Measurements from ENCODE around the gene CCND2. TPM values are rescaled to one million over a fixed set of nuclear protein-coding genes. Genes with fewer than 3 reads are reported as not detected.

CCND2 gene
- total and polyA plus RNA-seq, 2 experiments from 2014 or later, result 157 to 250 TPM

DNA sequence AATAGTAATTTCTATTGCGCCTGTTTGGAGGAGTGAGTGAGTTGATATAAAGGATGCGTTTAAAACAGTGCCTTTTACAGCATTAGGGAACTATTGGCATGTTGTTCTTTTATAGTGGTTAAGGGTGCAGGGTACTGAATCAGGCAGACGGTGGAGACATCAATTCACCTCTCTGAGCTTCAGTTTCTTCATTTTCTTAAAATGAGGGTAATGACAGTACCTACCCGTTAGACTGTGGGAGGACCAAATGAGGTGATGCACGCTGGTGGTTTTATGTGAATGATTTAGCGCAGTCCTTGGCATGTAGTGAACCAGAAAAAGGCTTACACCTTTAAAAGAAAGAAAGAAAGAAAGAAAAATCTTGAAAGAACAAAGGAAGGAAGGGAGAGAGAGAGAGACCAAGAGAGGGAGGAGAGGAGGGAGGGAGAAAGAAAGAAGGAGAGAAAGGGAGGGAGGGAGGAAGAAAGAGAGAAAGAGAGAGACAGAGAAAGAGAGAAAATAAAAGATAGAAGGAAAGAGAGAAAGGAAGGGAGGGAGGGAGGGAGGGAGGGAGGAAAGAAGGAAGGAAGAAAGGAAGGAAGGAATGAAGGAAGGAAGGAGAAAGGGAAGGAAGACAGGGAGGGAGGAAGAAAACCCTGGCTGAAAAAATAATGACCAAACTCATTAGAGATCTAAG lies 22.2 kb upstream of the CCND2 start:
- no peaks in the 10 kb centered on the region for H3K9me2 ChIP-seq (replicated peaks; ENCODE audit: insufficient read depth)
- no peaks in the 10 kb centered on the region for H4K20me1 ChIP-seq (ENCODE audit: insufficient read depth, poor library complexity, severe bottlenecking)
- H2AFZ ChIP-seq, result no peak overlapping the region
- H3K4me3 ChIP-seq, result no peak overlapping the region
- H3K4me2 ChIP-seq, result no peak overlapping the region
- TF ChIP-seq EZH2 (IDR thresholded peaks at IDR 0.05; ENCODE audit: borderline replicate concordance) (no peak), EZH2phosphoT487 (IDR thresholded peaks at IDR 0.05; ENCODE audit: low read depth, severe bottlenecking, unreplicated experiment) (no peak)
- TF ChIP-seq, protein P1, sequence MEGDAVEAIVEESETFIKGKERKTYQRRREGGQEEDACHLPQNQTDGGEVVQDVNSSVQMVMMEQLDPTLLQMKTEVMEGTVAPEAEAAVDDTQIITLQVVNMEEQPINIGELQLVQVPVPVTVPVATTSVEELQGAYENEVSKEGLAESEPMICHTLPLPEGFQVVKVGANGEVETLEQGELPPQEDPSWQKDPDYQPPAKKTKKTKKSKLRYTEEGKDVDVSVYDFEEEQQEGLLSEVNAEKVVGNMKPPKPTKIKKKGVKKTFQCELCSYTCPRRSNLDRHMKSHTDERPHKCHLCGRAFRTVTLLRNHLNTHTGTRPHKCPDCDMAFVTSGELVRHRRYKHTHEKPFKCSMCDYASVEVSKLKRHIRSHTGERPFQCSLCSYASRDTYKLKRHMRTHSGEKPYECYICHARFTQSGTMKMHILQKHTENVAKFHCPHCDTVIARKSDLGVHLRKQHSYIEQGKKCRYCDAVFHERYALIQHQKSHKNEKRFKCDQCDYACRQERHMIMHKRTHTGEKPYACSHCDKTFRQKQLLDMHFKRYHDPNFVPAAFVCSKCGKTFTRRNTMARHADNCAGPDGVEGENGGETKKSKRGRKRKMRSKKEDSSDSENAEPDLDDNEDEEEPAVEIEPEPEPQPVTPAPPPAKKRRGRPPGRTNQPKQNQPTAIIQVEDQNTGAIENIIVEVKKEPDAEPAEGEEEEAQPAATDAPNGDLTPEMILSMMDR (IDR thresholded peaks at IDR 0.05; ENCODE audit: poor library complexity), result no peak
- 81% methylated on average over 6 of the region's 6 CpGs for WGBS (ENCODE audit: low lambda C conversion rate, missing lambda C conversion rate)
- no peaks in the 10 kb centered on the region for H3K36me3 ChIP-seq (replicated peaks; ENCODE audit: insufficient read depth, low read depth)
- no peaks in the 10 kb centered on the region for H3K9me3 ChIP-seq (ENCODE audit: low read depth)
- peaks cover 5% of the 10 kb centered on the region for H3K4me1 ChIP-seq (ENCODE audit: insufficient read depth)
- no peaks in the 10 kb centered on the region for H3K27me3 ChIP-seq
- H3K27ac ChIP-seq, result no peak overlapping the region
- no peak for DNase-seq (ENCODE audit: low spot score)
- no peaks in the 10 kb centered on the region for H3K79me2 ChIP-seq

DNA sequence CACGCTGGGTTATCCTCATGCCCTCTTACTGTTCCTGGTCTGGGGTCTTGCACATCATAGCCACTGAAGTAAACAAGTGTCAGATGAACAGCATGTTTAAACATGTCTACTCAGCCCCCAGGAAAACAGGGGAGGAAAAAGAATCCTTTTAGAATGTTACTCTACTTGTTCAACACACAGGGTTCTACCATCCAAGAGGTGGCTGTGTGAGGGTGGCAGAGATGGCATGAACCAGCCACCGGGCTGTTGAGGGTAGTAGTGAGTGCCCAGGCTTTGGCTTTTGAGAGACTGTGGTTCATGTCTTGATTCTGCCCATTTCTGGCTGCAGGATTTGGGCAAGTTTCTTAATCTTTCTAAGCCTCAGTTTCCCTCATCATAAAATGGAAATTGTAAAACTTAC lies 21.6 kb upstream of the CCND2 start:
- 91% methylated on average over 2 of the region's 2 CpGs for WGBS (ENCODE audit: low lambda C conversion rate, missing lambda C conversion rate)

DNA sequence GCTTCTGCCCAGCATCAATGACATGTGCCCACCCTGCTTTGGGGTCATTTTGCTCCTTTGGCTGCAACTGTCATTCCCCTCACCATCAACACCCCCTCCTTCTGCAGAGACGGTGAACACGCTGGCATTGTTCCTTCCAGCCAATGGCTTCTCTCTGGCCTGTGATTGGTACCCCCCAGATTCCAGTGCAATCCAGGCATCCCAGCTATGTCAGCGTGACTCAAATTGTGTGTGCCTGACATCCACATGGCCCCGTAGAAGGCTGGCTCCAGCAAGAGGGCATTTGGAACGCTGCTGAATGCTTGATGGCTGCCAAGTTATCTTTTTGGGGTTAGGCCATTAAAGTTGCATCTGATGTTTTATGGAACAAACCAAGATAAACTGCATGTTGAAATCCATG lies 21.0 kb upstream of the CCND2 start:
- no peak overlapping the region for H3K4me3 ChIP-seq
- H3K9me2 ChIP-seq (replicated peaks; ENCODE audit: insufficient read depth), result no peaks in the 10 kb centered on the region
- no peaks in the 10 kb centered on the region for H3K4me1 ChIP-seq (ENCODE audit: insufficient read depth)
- H3K79me2 ChIP-seq, result no peaks in the 10 kb centered on the region
- no peaks in the 10 kb centered on the region for H4K20me1 ChIP-seq (ENCODE audit: insufficient read depth, poor library complexity, severe bottlenecking)
- H3K27me3 ChIP-seq, result no peaks in the 10 kb centered on the region
- no peak overlapping the region for H3K4me2 ChIP-seq
- H3K27ac ChIP-seq, result no peak overlapping the region
- DNase-seq (ENCODE audit: low spot score), result no peak
- no peaks in the 10 kb centered on the region for H3K36me3 ChIP-seq (replicated peaks; ENCODE audit: insufficient read depth, low read depth)
- 49% methylated on average over 5 of the region's 5 CpGs for WGBS (ENCODE audit: low lambda C conversion rate, missing lambda C conversion rate)
- no peaks in the 10 kb centered on the region for H3K9me3 ChIP-seq (ENCODE audit: low read depth)
- TF ChIP-seq EZH2phosphoT487 (IDR thresholded peaks at IDR 0.05; ENCODE audit: low read depth, severe bottlenecking, unreplicated experiment) (no peak), EZH2 (IDR thresholded peaks at IDR 0.05; ENCODE audit: borderline replicate concordance) (no peak)
- TF ChIP-seq, protein P1 (IDR thresholded peaks at IDR 0.05; ENCODE audit: poor library complexity), result no peak
- no peak overlapping the region for H2AFZ ChIP-seq

More for the DNA sequence above, 21.6 kb upstream of the CCND2 start:
- no peaks in the 10 kb centered on the region for H4K20me1 ChIP-seq (ENCODE audit: insufficient read depth, poor library complexity, severe bottlenecking)
- no peak overlapping the region for H3K4me3 ChIP-seq
- TF ChIP-seq EZH2phosphoT487 (IDR thresholded peaks at IDR 0.05; ENCODE audit: low read depth, severe bottlenecking, unreplicated experiment) (no peak), EZH2 (IDR thresholded peaks at IDR 0.05; ENCODE audit: borderline replicate concordance) (no peak)
- TF ChIP-seq, protein P1 (IDR thresholded peaks at IDR 0.05; ENCODE audit: poor library complexity), result no peak
- no peak overlapping the region for H3K27ac ChIP-seq
- H3K79me2 ChIP-seq, result no peaks in the 10 kb centered on the region
- no peaks in the 10 kb centered on the region for H3K4me1 ChIP-seq (ENCODE audit: insufficient read depth)
- H3K4me2 ChIP-seq, result no peak overlapping the region
- no peaks in the 10 kb centered on the region for H3K27me3 ChIP-seq
- H2AFZ ChIP-seq, result no peak overlapping the region
- no peaks in the 10 kb centered on the region for H3K9me3 ChIP-seq (ENCODE audit: low read depth)
- no peaks in the 10 kb centered on the region for H3K9me2 ChIP-seq (replicated peaks; ENCODE audit: insufficient read depth)
- H3K36me3 ChIP-seq (replicated peaks; ENCODE audit: insufficient read depth, low read depth), result no peaks in the 10 kb centered on the region
- DNase-seq (ENCODE audit: low spot score), result no peak

All from hepatocyte (in vitro differentiated cells).